Stimulated activated CD8-positive, alpha-beta memory T cell treated with anti-CD3 and anti-CD28 coated beads, Interleukin-7, amount 100 ng/mL, for 1 hour (primary cell): ENCODE results near the gene EFCAB6.

Experiments used
- DNase-seq, 2 donors: peaks; one replicate each; pipeline ENCODE4 v3.0.0-alpha.2; 2020; ENCODE audit warnings: low read depth in 2 of 2

Gene EFCAB6

DNA sequence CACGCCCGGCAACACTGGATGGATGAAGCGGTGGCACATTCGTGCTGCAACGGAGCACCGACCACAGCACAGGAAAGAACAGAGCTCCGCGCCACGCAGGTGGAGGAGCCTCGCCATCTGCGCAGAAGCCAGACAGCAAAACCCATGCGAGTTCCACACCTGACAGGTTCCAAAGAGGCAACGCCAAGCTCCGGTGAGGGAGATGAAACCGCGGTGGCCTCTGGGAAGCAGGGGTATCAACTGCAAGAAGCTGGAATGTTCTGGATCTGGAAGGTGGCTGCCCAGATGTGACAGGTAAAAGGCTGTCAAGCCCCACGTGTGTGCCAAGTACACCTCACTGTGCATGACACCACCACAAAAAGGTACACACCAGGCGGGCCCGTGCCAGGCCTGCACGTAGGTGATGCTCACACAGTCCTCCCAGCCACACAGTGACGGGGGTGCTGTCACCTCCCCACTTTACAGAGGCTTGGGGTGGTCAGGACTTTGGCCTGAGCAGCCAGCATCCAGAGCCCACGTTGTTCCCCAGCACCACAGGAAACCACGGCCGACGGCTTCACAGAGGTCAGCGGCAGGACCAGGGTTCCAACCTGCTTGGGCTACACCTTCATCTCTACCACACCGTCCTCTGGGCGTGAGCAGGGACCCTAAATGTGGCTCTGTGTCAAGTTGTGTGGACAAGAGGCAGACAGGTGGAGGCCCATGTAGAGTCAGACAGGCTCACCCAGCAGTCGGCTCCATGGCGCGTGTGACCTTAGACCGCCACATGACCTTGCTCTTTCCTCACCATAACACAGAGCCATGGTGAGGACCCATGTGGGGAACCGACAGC lies 19.7 kb upstream of the EFCAB6 start:
- DNase-seq, result no peak

GRCh38 chr22:43830931-43831560 lies 18.9 kb upstream of the EFCAB6 start:
- DNase-seq, result no peak

DNA sequence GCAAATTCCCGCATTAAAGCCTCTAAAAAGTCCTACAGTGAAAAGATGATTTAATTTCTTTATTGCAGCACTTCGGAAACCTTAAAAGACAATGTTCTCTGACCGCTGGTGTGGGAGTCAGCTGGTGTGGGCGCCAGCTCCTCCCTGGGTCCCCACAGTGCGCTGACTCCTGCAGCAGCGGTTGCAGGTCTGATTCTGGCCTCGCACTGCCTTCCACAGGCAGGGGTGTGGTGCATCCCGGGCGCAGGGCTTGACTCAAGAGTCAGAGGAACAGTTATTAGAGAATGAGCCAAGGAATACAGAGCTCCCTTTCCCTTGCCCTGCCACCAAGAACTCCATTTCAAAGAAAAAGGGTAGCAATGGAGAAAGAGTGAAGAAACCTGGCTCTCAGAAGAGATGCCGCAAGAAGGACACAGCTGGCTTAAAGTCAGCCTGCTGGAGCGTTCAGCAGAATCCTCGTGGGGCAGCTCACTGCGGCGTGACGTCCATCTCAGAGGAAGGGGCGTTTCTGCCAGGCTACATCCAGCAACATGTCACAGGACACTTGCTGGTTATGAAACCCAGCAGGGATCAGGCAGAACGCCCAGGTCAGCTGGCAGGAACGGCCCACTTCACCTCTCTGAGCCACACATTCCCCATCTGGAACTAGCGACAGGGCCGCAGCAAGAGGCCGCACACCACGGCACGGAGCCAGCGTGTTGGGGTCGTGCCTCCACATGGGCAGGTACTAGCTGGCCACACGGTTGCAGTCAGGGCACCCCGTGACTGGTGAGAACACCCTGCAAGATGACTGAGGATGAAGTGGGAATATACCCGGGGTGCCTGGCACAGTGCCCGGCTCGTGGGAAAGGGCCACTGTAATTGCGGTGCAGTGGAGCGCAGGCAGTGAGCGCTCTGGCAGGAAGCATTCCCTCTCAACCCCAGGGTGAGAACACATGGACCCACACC lies 18.1 kb upstream of the EFCAB6 start:
- no peak for DNase-seq

DNA sequence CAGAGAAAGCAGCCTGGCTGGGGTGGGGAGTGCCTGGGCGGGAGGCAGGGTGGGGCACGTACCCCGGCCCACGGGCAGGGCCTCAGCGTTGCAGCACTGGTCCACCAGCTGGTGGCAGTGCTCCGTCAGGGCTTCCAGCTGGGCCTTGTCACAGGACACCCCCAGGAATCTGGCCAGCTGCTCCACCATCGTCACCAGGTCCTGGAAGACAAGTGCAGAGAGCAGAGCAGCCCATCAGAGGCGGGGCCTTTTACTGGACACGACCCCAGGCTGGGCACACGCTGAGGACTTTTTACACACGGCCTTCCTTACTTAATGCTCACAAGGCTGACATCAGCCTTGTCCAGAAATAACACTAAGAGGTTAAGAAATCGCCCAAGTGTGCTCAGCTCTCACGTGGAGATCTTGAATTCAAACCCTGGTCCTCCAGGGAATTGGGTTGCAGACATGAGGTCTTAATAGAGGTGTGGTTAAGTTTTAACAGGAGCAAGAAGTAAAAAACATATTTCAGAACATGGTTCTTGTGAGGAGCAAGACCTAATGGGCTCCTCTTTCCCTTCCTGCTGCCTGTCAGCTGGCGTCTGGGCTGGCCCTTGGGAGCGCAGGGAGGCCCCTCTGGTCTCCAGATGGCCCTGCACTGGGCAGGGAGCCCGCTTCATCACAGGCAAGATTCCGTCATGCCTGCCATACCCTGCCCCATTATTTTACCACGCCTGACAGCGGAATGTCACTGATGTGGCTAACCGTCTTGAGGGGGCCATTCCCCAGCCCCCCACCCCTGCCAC lies 17.1 kb upstream of the EFCAB6 start:
- no peak for DNase-seq

- no peak for DNase-seq
Measured at GRCh38 chr22:43828725-43828997, 16.6 kb upstream of the EFCAB6 start.

DNA sequence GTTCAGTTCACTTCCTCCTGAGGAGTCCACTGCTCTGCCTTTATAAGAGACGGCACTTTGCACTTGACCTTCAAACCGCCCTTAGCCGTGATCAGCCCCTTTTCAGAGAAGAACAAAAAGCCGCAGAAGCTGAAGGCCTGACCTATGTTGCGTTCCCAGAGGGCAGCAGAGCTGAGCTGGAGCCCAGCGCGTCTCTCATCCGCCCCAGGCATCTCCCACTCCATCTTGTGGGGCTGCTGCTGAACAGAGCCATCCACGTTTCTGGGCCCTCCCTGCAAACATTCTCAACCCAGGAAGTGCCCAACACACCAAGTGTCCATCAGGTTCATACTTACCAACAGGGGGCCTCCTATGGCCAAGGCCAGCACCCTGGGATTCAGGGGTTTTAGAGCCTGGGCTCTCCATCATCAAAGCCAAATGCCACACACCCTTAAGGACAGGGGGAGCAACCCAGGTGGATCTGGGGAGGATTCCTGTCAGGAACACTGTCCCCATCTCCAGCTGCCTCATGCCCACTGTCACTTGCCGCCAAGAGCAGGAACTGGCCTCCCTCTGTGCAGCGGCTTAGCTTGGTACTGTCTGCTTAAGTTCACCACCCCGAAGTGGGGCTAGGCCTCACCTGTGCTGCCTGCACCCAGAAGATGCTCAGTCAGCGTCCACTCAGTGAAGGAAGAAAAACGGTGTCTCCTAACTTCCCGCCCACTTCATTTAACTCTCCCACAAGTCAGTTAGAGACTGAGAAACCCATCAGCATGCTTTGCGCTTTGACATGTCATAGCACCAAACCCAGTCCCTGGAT lies 16.0 kb upstream of the EFCAB6 start:
- DNase-seq, result no peak

GRCh38 chr22:43827003-43827735 lies 15.1 kb upstream of the EFCAB6 start:
- DNase-seq, result no peak

DNA sequence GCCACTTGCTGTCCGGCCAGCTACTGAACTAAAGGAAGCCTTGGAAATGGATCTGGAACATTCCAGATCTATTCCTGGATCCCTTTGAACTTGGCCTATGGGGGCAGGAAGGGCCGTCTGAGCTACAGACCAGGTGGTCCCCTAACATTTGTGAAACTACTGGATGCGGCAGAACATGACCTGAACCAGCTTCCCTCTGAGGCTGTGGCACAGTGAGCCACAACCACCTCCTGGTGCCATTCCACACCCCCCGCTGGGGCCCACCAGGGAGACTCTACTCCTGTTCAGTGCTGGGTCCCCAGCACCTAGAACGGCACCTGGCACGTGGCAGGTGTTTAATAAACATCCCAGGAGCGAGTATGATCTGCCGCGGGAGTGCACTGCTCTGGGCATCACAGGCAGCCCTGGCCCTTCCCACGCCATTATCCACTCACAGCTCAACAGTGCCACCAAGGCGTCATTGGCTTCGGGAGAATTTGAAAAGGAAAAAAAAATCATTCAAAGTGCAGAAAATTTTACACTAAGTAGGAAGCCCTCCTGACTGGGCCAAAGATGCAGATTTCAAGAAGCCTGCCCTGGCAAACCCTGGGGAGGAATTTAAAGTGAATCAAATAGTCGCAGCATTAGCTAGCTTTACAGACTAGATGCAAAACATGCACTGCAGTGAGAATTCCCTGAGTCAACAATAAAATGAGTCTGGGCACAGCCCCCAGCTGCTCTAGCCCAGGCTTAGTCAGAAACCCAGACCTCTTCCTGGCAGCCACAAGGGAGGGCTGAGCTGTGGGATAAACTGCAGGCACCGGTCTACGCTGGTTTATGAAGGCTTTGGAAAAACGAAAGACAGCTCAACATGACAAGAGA lies 14.3 kb upstream of the EFCAB6 start:
- no peak for DNase-seq

GRCh38 chr22:43825651-43826050 lies 13.5 kb upstream of the EFCAB6 start:
- no peak for DNase-seq

- DNase-seq, result no peak
Measured at GRCh38 chr22:43824724-43825420, 12.8 kb upstream of the EFCAB6 start.

- DNase-seq, result no peak
Measured at GRCh38 chr22:43823911-43824665, 12.0 kb upstream of the EFCAB6 start.

DNA sequence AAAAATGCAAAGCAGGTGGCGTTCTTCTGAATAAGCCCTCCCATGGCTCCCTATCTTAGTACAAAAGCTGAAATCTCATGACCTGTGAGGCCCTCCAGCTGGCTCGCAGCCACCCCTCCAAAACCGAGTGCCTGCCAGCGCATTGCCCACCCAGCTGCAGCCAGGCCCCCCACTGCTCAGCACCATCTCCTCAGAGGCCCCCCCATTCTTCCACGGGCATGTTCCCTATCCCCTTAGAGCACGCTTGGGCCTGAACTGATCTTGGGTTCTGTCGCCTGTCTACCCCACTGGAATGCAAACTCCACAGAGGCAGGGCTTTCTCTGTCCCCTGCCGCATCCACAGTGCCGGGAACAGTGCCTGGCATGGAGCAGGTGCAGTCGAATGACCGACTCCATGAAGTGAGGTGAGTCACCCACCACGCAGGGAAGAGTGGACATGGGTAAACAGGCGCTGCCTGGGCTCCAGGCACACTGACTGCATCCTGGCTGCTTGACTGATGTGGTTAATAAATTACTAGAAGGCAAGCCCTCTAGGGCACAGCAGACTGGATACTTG lies 11.3 kb upstream of the EFCAB6 start:
- no peak for DNase-seq

DNA sequence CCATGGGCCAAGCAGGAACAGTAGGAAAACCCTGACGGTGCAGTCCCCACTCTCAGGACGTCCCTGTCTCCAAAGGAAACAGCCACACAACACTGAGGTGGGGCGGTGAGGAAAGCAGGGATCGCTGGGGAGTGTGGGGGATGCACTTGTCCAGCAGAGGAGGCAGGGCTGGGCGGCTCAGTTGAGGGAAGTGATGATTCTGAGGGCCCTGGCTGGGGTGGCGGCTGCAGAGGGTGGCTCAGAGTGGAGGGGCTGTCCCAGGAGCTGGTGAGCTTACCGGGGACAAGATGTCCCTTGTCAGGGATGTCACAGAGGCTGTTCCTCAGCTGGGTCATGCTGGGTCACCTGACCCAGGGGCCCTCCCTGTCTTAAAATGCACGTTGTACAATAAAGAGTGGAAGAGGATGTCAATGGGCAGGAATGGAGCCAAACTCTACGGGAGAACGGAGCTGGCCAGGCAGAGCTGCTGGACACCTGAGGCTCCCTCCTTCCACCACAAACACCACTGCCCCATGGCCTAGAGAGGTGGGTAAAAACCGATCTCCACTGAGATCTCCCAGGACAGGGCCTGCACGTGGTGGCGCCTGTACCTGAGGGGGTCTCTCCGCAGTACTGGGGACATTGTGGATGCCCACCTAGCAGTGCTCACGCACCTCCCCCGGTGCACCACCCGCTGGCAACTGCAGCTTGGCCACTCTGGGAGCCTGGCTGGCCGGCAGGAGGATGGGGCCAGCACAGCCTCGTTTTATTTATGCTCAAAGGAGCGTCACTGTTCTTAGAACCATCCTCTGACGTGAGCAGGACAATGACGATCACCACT lies 9.7 kb upstream of the EFCAB6 start:
- no peak for DNase-seq

DNA sequence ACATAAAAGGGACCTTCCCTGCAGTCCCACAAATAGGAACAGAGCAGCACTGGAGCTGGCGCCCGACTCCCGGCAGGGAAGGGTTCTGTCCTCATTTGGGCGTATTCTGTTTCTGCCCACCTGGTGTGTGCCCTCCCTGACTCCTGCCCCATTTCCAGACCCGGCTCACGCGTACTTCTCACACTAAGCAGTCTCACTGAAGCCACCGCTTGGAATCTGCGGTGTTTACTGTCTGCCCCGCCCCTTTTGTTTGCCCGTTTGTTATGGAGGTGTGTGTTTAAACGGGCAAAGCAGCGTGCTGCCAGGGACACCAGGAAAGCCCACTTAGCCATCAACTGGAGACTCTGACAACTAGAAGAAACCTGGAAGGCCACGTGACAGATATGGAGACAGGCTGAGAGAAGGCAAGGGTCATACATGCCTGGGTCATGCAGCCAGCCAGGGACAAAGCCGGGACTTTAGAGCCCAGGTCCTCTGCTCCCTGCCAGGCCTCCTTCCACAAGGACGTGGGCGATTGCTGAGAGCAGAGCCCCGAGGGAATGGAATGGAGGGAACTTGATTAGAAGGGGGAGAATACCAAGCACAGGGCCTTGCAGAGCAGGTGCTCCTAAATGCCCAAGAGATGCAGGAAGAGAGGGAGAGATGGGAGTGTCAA lies 8.7 kb upstream of the EFCAB6 start:
- DNase-seq, result no peak

GRCh38 chr22:43819931-43820640 lies 8.0 kb upstream of the EFCAB6 start:
- no peak for DNase-seq
